RWPE1 (cell line): Measurements from ENCODE around the gene VANGL2.

Experiments used
- CTCF ChIA-PET: fragments of 350-600 bp; sonication (Branson Sonifier 250); formaldehyde crosslinking; extraction: SDS; loops from one replicate; lab custom pipeline; 2021; lab: Yijun Ruan, JAX
- POLR2A ChIA-PET: fragments of 400-600 bp; formaldehyde crosslinking; extraction: SDS; loops from one replicate; lab custom pipeline; 2020; ENCODE audit warnings: antibody characterized with exemption; ENCODE audit not compliant: low non-redundant PET; lab: Yijun Ruan, JAX
- DNase-seq: peaks from one replicate; pipeline ENCODE4 v3.0.0; 2012; ENCODE audit warnings: low spot score
- H3K27ac ChIP-seq: fragments of 450-650 bp; 2 replicates; pipeline ENCODE4 v1.5.1; 2017
- TF ChIP-seq, protein P1 (sequence below): fragments of 450-650 bp; conservative IDR thresholded peaks from 2 replicates; pipeline ENCODE4 v1.5.1; 2017; ENCODE audit warnings: low read depth, mild to moderate bottlenecking

The VANGL2 gene

DNA sequence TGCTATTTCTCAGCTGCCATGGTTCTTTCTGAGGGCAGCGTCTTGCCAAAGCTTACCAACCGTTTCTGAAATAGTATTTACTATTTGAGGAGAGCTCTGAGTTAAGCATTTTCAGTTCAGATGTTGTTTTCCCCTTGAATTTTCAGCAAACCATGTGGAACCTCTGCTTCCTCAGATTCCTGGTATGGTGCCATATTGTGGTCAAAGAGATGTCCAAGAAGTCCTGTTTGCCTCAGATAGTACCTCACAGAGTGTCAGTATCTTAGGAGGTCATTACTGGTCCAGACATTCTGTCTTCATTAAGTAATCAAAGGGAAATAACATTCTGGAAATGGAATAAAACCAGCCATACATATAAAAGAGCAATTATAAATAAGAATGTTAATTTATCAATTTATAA is 36.6 kb downstream of the VANGL2 start:
- ChIA-PET POLR2A (no interaction called here), CTCF (no interaction called here)
- H3K27ac ChIP-seq: no peak overlapping the region
- TF ChIP-seq, protein P1, sequence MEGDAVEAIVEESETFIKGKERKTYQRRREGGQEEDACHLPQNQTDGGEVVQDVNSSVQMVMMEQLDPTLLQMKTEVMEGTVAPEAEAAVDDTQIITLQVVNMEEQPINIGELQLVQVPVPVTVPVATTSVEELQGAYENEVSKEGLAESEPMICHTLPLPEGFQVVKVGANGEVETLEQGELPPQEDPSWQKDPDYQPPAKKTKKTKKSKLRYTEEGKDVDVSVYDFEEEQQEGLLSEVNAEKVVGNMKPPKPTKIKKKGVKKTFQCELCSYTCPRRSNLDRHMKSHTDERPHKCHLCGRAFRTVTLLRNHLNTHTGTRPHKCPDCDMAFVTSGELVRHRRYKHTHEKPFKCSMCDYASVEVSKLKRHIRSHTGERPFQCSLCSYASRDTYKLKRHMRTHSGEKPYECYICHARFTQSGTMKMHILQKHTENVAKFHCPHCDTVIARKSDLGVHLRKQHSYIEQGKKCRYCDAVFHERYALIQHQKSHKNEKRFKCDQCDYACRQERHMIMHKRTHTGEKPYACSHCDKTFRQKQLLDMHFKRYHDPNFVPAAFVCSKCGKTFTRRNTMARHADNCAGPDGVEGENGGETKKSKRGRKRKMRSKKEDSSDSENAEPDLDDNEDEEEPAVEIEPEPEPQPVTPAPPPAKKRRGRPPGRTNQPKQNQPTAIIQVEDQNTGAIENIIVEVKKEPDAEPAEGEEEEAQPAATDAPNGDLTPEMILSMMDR: no peak
- no peak for DNase-seq

DNA sequence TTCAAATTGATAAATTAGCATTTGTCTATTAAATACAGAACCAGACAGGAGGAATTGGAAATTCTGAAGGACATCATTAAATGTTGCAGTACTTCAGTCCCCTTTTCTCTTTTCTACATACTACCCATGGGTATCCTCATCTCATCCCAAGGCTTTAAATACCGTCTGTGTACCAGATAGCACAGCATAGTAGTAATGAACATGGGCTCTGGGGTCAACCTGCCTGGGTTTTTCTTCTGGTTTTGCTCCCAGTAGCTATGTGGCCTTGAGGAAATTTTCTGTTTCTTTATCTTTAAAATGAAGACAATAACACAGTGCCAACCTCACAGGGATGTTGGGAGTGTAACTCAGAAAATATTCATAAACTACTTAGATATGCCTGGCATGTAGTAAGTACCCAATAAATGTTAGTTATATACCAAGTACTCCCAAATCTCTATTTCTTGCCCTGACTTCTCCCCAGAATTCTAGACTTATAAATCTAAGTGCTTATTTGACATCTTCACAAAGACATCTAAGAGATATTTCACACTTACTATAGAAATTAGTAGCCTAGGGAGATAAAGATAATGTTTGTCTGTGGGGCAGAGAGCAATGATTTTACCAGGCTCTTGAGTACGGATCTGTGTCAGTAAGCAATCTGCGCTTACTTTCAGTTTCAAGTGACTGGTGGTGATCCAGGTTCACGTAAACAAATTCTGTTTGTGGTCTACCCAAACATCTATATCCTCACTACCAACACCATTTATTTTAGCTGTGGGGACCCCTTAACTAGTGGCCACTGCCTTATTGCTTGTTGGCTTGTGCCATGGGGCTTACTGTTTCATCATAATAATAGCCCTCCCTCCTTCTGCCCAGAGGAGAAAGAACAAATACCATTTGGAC is 37.3 kb downstream of the VANGL2 start:
- ChIA-PET CTCF (no interaction called here), POLR2A (no interaction called here)
- DNase-seq: no peak
- no peak overlapping the region for H3K27ac ChIP-seq
- TF ChIP-seq, protein P1: no peak

DNA sequence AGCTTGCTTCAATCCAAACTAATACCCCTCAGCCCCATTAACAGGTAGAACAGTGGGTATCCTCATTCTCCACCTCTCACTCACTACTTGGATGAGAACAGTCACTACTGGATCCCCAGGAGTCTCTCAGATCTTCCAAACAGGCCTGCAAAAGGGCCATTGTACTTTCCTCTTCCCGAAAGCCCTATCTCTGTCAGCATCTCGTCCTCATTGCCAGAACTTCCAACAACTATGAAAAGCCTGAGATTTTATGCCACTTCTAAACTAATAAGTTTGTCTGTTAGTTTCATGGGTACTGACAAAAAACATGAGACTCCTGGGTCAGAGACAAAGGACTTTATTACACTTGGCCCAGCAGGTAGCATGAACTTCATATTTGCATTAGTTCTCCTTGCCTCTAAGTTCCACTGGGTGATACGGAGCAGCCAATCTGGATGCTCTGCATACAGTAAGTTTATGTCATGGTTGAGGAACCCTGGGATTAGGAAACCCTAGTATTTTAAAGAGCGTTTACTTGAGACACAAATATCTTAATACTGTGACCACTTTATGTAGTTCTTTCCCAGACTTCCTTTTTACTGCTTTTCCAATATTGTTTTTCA is 38.1 kb downstream of the VANGL2 start:
- ChIA-PET POLR2A (no interaction called here), CTCF (no interaction called here)
- no peak overlapping the region for H3K27ac ChIP-seq
- no peak for DNase-seq
- TF ChIP-seq, protein P1: no peak

DNA sequence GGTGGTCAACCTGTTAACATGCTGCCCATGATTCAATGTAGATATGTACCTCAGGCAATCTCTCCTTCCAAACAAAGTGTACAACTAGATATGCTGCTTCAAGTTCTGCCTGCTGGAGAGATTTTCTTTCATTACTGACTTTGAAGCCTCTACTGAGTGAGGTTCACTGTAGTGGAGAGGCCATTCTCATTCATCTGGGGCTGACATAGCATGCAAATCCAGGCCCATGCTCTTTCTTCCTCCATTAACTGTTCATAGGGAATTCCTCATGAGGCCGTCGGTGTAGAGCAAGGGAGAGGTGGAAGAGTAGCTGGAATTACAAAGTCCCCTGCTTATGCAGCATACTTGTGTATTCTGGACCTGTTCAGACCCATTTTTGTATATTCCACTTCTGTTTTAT is 38.6 kb downstream of the VANGL2 start:
- TF ChIP-seq, protein P1: no peak
- DNase-seq: no peak

DNA sequence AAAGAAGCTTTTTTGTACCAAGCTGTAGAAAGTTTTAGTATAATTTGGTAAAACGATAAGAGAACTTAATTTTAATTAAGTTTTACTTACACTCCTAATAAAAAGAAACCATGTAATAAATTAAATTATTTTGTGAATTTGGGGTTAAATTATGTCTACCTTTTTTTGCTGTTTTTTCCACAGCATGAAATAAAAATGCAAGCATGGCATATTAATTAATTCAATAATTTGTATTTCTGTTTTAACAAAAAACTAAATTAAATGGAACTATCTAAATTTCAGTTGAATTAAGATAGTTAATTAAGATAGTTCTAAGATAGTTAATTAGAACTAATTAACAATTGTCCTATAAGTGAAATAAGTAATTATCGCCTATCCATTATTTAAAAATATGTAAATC is 39.4 kb downstream of the VANGL2 start:
- TF ChIP-seq, protein P1: no peak
- CTCF ChIA-PET: no interaction called here

More for the DNA sequence above, 38.6 kb downstream of the VANGL2 start:
- ChIA-PET CTCF (no interaction called here), POLR2A (no interaction called here)
- no peak overlapping the region for H3K27ac ChIP-seq

DNA sequence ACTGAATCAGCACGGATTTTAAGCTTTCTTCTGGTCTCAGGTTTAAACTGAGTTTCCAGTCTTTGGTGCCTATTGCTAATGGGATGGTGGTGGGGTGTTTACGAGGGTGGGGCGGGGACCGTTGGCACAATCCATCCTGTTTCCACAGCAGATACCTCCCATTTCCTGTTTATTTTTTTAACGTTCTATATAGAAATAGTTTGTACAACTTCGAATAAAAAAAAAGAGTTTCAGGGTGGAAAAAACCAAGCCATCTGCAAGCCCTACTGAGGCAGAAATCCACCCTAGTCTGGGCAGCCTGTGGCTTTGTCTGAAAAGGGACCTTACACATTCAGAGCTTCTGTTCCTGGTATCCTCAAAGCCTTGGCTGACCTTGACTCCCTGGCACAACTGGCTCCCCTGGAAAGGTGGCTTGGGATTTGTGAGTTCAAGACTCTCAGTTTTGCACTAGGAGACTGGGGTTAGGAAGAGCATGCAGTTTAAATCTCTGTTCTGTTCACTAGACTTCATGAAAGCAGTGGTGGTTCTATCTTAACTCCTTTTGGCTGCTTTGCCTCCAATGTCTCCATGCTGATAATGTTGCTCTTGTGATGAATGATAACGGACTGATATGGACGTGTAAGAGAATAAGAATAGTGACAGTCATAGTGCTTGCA is 46.7 kb downstream of the VANGL2 start:
- H3K27ac ChIP-seq: no peak overlapping the region
- DNase-seq: no peak
- POLR2A ChIA-PET: no interaction called here
- CTCF ChIA-PET: no interaction called here
- TF ChIP-seq, protein P1: no peak

More for the DNA sequence above, 39.4 kb downstream of the VANGL2 start:
- DNase-seq: no peak
- POLR2A ChIA-PET: no interaction called here
- H3K27ac ChIP-seq: no peak overlapping the region
